ENCODE data around the gene GFAP.

Gene GFAP

GRCh38 chr17:44915321-44915726 is at the start of gene GFAP:
TSS of gene GFAP (minus strand) at chr17:44915500. CDS start at chr17:44915486, 14 bp downstream.
- H2AFZ ChIP-seq (ENCODE audit: low read length): no peak within 1 kb of the TSS
- H3K9me2 ChIP-seq (replicated peaks; ENCODE audit: low read depth, low read length): no peaks in the 10 kb centered on the region
- no peaks in the 10 kb centered on the region for H3K9me3 ChIP-seq (ENCODE audit: insufficient read depth, low read depth, low read length)
- no peak within 1 kb of the TSS for H3K4me2 ChIP-seq (ENCODE audit: low read depth, low read length, poor library complexity, severe bottlenecking)
- H3K79me2 ChIP-seq (ENCODE audit: insufficient read depth, low read length): no peaks in the 10 kb centered on the region
- H3K4me1 ChIP-seq (ENCODE audit: insufficient read depth, low read length, poor library complexity, severe bottlenecking): peaks cover 2% of the 10 kb centered on the region
- TF ChIP-seq, protein P1, sequence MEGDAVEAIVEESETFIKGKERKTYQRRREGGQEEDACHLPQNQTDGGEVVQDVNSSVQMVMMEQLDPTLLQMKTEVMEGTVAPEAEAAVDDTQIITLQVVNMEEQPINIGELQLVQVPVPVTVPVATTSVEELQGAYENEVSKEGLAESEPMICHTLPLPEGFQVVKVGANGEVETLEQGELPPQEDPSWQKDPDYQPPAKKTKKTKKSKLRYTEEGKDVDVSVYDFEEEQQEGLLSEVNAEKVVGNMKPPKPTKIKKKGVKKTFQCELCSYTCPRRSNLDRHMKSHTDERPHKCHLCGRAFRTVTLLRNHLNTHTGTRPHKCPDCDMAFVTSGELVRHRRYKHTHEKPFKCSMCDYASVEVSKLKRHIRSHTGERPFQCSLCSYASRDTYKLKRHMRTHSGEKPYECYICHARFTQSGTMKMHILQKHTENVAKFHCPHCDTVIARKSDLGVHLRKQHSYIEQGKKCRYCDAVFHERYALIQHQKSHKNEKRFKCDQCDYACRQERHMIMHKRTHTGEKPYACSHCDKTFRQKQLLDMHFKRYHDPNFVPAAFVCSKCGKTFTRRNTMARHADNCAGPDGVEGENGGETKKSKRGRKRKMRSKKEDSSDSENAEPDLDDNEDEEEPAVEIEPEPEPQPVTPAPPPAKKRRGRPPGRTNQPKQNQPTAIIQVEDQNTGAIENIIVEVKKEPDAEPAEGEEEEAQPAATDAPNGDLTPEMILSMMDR (conservative IDR thresholded peaks at IDR 0.05; ENCODE audit: low read length): no peak
- TF ChIP-seq EZH2phosphoT487 (IDR thresholded peaks at IDR 0.05; ENCODE audit: borderline replicate concordance): no peak
- H3K36me3 ChIP-seq (ENCODE audit: insufficient read depth, low read length): no peaks in the 10 kb centered on the region
- H3K9ac ChIP-seq (ENCODE audit: low read depth, low read length, poor library complexity, severe bottlenecking): no peak within 1 kb of the TSS
- no peaks in the 10 kb centered on the region for H3F3A ChIP-seq (ENCODE audit: low read depth)
- H3K4me3 ChIP-seq (ENCODE audit: low read length, poor library complexity, severe bottlenecking): no peak within 1 kb of the TSS
- H3K27me3 ChIP-seq (ENCODE audit: insufficient read depth, low read length, poor library complexity, severe bottlenecking): no peaks in the 10 kb centered on the region
- no peaks in the 10 kb centered on the region for H4K20me1 ChIP-seq (ENCODE audit: insufficient read depth, low read length, poor library complexity, severe bottlenecking)

GRCh38 chr17:44961921-44962350 is 46.6 kb upstream of the GFAP start:
- no peaks in the 10 kb centered on the region for H3K27me3 ChIP-seq (ENCODE audit: insufficient read depth, low read length, poor library complexity, severe bottlenecking)
- H3K9ac ChIP-seq (ENCODE audit: low read depth, low read length, poor library complexity, severe bottlenecking): no peak overlapping the region
- H3K36me3 ChIP-seq (ENCODE audit: insufficient read depth, low read length): no peaks in the 10 kb centered on the region
- H3F3A ChIP-seq (ENCODE audit: low read depth): no peaks in the 10 kb centered on the region
- no peaks in the 10 kb centered on the region for H3K4me1 ChIP-seq (ENCODE audit: insufficient read depth, low read length, poor library complexity, severe bottlenecking)
- no peaks in the 10 kb centered on the region for H4K20me1 ChIP-seq (ENCODE audit: insufficient read depth, low read length, poor library complexity, severe bottlenecking)
- no peak overlapping the region for H2AFZ ChIP-seq (ENCODE audit: low read length)
- no peak overlapping the region for H3K4me3 ChIP-seq (ENCODE audit: low read length, poor library complexity, severe bottlenecking)
- H3K79me2 ChIP-seq (ENCODE audit: insufficient read depth, low read length): no peaks in the 10 kb centered on the region
- H3K9me2 ChIP-seq (replicated peaks; ENCODE audit: low read depth, low read length): no peaks in the 10 kb centered on the region
- no peak for TF ChIP-seq EZH2phosphoT487 (IDR thresholded peaks at IDR 0.05; ENCODE audit: borderline replicate concordance)
- TF ChIP-seq, protein P1 (conservative IDR thresholded peaks at IDR 0.05; ENCODE audit: low read length): no peak
- H3K9me3 ChIP-seq (ENCODE audit: insufficient read depth, low read depth, low read length): no peaks in the 10 kb centered on the region
- no peak overlapping the region for H3K4me2 ChIP-seq (ENCODE audit: low read depth, low read length, poor library complexity, severe bottlenecking)

- Histone ChIP-seq H3K4me3 (ENCODE audit: low read length, poor library complexity, severe bottlenecking) (no peak overlapping the region), H3K9ac (ENCODE audit: low read depth, low read length, poor library complexity, severe bottlenecking) (no peak overlapping the region), H2AFZ (ENCODE audit: low read length) (no peak overlapping the region), H3K79me2 (ENCODE audit: insufficient read depth, low read length) (no peaks in the 10 kb centered on the region), H3K9me2 (replicated peaks; ENCODE audit: low read depth, low read length) (no peaks in the 10 kb centered on the region), H3K4me2 (ENCODE audit: low read depth, low read length, poor library complexity, severe bottlenecking) (no peak overlapping the region), H3F3A (ENCODE audit: low read depth) (no peaks in the 10 kb centered on the region), H3K4me1 (ENCODE audit: insufficient read depth, low read length, poor library complexity, severe bottlenecking) (no peaks in the 10 kb centered on the region), H3K9me3 (ENCODE audit: insufficient read depth, low read depth, low read length) (no peaks in the 10 kb centered on the region), H3K27me3 (ENCODE audit: insufficient read depth, low read length, poor library complexity, severe bottlenecking) (no peaks in the 10 kb centered on the region), H3K36me3 (ENCODE audit: insufficient read depth, low read length) (no peaks in the 10 kb centered on the region), H4K20me1 (ENCODE audit: insufficient read depth, low read length, poor library complexity, severe bottlenecking) (no peaks in the 10 kb centered on the region)
- TF ChIP-seq, protein P1 (conservative IDR thresholded peaks at IDR 0.05; ENCODE audit: low read length): no peak
- no peak for TF ChIP-seq EZH2phosphoT487 (IDR thresholded peaks at IDR 0.05; ENCODE audit: borderline replicate concordance)
These were observed 45.4 kb upstream of the GFAP start for GRCh38 chr17:44960691-44961090.

Data from Loucy (cell line).